GM12865 (cell line): ENCODE measurements around the gene LY6G5C.

Experiments
- DNase-seq: peaks from one replicate; pipeline ENCODE4 v3.0.0; 2010; ENCODE audit warnings: low read depth
- H3K4me3 ChIP-seq: 2 replicates; pipeline ENCODE4 v1.5.1; 2011; ENCODE audit warnings: mild to moderate bottlenecking, low read depth, low read length, control low read depth
- CTCF ChIP-seq: IDR thresholded peaks from 2 replicates; pipeline ENCODE4 v1.5.1; 2011; ENCODE audit warnings: low read length, control low read depth, low read depth, inconsistent platforms; ENCODE audit not compliant: insufficient read depth; ENCODE audit errors: missing control alignments

The LY6G5C gene

GRCh38 chr6:31727034-31727716, 46.3 kb upstream of the LY6G5C start:
- DNase-seq, result no peak
- no peak for TF ChIP-seq CTCF
- H3K4me3 ChIP-seq, result no peak overlapping the region

- no peak for DNase-seq
- no peak for TF ChIP-seq CTCF
- no peak overlapping the region for H3K4me3 ChIP-seq
Measured at GRCh38 chr6:31725502-31726350, 44.9 kb upstream of the LY6G5C start.

DNA sequence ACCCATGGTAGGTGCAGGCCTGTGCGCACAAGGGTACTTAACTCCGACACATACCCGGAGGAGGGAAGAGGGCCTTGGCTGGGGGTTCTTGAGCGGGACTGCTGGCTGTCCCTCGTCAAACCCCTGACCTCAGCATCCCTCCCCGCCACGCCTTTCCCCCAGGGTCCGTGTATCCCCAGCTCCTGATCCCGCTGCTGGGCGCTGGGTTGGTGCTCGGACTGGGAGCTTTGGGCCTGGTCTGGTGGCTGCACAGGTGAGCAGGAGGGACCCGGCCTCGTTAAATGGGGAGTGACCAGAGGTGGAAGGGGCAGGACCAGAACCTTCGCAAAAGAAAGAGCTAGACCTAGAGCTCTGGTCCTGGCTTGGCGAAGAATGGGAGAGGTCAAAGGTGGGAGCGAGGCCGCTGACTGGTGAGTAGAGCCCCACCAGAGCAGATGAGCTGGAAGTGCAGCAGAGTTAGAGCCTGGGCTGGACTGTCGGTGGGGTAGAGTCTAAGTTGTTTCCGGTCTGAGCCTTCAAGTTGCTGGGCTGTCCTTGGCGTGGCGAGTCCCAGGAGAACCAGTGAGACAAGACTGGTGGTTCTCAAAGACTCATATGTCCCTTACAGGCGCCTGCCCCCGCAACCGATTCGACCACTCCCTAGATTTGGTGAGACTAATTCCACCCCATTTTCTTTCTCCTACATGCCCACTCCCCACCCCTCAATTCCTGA, 43.3 kb upstream of the LY6G5C start:
- DNase-seq, result no peak
- TF ChIP-seq CTCF, result no peak
- no peak overlapping the region for H3K4me3 ChIP-seq

DNA sequence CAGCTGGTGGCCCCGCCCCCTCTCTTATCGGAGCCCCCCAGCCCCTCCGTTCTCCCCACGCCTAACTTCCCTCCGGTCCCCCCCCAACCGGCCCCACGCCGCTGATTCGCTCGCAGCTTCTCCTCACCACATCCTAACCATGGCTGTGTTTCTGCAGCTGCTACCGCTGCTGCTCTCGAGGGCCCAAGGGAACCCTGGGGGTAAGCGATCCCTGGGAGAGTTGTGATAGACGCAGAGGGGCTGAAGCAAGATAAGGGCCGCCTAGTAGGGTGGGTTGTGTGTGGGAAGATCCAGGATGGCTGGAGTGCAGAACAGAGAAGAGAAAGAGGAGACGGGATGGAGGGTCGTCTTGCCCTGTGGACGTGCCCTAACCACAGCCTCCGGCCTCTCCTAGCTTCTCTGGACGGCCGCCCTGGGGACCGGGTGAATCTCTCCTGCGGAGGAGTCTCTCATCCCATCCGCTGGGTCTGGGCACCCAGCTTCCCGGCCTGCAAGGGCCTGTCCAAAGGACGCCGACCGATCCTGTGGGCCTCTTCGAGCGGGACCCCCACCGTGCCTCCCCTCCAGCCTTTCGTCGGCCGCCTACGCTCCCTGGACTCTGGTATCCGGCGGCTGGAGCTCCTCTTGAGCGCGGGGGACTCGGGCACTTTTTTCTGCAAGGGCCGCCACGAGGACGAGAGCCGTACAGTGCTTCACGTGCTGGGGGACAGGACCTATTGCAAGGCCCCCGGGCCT, 42.5 kb upstream of the LY6G5C start, which contains the start of gene MPIG6B:
MPIG6B (plus strand) TSS at position 129 of the 735 bp plus-strand sequence; CDS start at position 140, 11 bp downstream.
- DNase-seq, result no peak
- H3K4me3 ChIP-seq, result no peak within 1 kb of the TSS
- TF ChIP-seq CTCF, result no peak

DNA sequence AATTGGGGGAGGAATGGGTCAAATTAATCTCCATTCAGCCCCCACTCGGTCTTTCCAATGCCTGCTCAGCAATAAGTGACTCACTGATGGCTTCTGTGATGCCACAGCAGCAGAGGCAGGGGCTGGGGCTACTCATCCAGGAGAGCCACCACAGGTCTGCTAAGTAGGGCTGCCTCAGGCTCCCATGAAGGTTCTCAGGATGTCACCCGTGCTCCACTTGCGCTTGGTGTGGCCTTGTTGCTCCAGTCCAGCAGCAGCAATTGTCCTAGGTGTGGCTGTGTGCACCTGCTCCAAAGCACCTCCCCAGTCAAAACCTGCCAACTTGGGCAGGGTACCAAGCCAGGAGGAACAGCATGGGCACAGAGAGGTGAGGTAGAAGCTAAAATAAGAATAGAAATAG, 41.3 kb upstream of the LY6G5C start:
- no peak for DNase-seq
- no peak for TF ChIP-seq CTCF

GRCh38 chr6:31721351-31722020, 40.6 kb upstream of the LY6G5C start, which contains the start of gene LY6G6C:
Gene LY6G6C (minus strand): TSS chr6:31721746. CDS start chr6:31721679, 67 bp downstream.
- no peak within 1 kb of the TSS for H3K4me3 ChIP-seq
- no peak for DNase-seq
- TF ChIP-seq CTCF, result no peak

More for the DNA sequence above, 41.3 kb upstream of the LY6G5C start:
- H3K4me3 ChIP-seq, result no peak overlapping the region
